ENCODE results near the gene RCL1.
"Not testable (repeated sequence)": the region's sequence is repeated elsewhere in the genome, so short reads cannot be mapped to it uniquely, and the experiment has no call there.

The RCL1 gene

DNA sequence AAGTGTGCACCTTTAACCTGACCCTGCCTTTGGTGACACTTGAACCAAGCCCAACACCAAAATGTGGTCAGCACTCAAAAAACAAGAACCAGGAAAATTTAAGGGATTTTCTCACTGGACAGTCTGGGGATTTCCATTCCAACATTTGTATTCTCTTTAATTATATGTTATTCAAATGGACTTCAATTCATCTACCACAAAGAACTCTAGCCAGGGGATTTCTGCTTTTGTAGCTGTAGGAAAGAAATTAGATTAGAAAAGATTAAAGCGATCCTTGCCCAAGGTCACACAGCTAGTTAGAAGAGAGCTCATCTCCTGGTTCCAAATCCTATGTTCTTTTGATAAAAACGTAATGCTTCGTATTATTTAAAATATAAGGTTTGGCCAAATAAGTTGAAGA lies 97.5 kb downstream of the RCL1 start:
- no peak for DNase-seq

DNA sequence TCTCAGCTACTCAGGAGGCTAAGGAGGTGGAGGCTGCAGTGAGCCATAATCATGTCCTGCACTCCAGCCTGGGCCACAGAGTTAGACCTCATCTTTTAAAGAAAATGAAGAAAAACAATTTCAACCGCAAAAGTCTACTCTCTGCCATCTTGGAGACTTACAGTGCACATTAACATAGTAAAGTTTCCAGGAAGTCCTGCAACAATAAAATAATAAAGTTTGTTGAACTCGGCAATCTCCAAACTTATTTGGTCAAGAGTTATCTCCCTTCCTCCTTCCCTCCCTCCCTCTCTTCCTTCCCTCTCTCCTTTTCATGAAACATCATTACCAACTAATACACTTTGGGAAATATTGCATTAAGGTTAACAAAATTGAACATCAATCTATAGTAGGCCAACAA lies 98.2 kb downstream of the RCL1 start:
- DNase-seq: no peak

DNA sequence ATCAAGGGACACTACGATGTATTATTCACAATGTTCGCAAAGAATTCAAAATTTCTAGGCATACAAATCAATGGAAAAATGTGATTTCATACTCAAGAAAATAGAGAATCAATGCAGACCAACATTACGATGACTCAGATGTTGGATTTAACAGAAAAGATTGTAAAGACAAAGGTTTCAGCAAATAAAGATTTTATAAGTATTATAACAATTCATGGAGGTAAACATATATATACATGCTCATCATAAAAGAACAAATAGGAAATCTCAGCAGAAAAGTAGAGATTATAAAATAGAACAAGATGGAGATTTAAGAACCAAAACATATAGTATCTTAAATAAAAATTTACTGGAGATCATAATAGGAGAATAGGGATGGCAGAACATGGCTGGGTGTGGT lies 98.9 kb downstream of the RCL1 start:
- DNase-seq: no peak

DNA sequence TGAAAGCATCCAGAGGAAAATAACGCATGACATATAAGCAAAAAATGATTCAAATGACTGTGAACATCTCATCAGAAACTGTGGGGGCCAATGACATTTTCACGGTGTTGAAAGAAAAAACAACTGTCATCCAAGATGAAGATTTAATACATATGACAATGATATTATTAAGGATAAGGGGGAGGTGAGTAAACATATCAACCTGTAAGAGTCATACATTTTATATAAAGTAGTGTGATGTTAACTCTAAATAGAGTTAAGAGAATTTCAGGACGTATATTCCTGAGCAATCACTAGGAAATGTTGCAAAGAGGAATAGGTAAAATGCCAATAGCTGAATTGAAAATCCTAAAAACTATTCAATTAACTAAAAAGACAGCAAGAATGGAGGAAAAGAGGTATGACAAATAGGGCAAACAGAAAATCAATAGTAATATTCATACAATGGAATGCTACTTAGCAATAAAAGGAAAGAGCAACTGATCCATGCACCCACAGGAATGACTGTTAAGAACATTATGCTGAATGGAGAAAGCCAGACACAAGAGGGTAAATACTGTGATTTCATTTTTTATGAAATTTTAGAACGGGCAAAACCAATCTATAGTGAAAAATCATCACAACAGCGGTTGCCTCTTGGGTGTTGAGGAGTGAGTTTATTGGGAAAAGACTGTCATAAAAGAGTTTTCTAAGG lies 99.9 kb downstream of the RCL1 start:
- DNase-seq: no peak

DNA sequence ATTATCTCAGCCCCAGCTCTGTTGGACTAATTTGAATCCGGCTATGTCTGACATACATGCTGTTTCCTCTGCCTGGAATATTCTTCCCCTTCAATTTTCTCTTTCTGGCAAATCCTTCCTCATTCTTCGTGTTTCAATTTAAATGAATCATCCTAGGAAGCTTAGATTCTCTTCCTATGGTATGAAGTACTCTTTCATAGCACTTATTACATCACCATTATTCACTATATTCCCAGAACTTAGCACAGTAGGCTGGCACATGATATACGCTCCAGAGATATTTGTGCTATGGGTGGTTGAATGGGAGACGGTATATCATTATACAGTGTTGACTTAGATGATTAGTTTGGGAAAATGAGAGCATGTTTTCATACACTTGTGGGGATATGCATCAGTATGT lies 101.3 kb downstream of the RCL1 start:
- DNase-seq: no peak

DNA sequence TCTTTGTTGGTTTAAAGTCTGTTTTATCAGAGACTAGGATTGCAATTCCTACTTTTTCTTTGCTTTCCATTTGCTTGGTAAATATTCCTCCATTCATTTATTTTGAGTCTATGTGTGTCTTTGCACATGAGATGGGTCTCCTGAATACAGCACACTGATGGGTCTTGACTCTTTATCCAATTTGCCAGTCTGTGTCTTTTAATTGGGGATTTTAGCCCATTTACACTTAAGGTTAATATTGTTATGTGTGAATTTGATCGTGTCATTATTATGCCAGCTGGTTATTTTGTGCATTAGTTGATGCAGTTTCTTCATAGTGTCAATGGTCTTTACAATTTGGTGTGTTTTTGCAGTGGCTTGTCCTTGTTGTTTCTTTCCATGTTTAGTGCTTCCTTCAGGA lies 107.1 kb downstream of the RCL1 start:
- DNase-seq: not testable (repeated sequence)

DNA sequence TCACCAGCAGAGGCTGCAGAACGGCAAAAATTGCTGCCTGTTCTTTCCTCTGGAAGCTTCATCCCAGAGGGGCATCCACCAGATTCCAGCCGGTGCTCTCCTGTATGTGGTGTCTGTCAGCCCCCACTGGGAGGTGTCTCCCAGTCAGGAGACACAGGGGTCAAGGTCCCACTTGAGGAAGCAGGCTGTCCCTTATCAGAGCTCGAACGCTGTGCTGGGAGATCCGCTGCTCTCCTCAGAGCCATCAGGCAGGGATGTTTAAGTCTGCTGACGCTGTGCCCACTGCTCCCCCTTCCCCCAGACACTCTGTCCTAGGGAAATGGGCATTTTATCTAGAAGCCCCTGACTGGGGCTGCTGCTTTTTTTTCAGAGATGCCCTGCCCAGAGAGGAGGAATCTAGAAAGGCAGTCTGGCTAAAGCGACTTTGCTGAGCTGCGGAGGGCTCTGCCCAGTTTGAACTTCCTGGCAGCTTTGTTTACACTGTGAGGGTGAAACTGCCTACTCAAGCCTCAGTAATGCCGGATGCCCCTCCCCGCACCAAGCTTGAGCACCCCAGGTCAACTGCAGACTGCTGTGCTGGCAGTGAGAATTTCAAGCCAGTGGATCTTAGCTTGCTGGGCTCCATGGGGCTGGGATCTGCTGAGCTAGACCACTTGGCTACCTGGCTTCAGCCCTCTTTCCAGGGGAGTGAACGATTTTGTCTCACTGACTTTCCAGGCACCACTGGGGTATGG lies 108.8 kb downstream of the RCL1 start:
- DNase-seq: peak; percentile 65

DNA sequence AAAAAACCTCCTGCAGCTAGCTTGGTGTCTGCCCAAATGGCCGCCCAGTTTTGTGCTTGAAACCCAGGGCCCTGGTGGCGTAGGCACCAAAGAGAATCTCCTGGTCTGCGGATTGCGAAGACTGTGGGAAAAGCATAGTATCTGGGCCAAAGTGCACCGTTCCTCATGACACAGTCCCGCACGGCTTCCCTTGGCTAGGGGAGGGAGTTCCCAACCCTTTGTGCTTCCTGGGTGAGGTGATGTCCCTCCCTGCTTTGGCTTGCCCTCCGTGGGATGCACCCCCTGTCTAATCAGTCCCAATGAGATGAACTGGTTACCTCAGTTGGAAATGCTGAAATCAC lies 109.4 kb downstream of the RCL1 start:
- no peak for DNase-seq

DNA sequence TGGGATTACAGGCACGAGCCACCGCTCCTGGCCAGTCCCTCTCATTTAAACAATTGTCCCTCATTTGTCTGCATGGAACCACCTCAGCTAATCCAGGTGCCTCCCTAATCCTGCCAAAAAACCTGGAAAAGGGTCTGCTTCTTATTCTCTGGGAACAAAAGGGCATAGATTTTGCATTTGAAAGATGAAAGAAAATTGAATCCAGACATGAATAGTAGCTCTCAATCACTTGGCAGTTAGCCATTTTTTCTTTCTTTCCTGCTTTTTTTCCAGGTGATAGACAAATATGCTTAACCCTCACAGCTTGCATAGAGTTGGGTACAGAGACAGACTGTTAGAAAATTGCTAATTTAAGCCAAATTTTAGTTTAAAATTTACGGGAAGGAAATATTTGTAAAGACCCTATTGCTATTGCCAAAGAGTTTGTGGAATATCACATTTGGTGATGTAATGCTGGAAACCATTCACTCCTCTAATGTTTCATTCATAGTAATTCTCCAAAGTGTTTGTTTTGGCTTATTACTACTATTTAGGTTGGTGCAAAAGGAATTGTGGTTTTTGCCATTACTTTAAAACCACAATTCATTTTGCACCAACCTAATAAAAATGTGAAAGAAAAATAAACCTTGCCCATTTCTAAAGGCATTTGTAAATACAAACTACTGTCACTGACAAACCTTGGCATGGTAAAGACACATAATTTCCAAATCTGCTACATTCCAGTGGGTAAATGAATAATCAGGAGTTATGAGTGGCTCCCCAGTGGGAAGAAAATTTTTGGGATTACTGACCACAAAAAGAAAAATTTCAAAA lies 111.8 kb downstream of the RCL1 start:
- DNase-seq: no peak

DNA sequence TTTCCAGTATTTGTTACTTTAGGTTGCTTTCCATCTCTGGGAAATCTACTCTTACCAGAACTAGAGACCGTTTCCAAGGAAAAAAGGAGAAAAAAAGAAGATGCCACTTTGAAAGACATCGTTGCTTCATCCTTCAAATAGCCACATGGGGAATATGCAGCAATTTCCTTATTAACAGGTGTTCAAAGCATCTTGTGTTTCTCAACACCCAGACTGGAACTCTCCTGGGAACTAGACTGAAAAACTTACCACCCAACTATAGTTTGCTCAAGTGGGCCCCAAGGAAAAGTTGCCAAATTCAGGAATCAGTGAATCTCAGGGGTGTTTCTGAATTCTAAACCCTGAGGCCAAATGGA lies 112.4 kb downstream of the RCL1 start:
- DNase-seq: no peak
